HG03460 (cell line): ENCODE measurements around the gene ECSCR.
"Not testable (repeated sequence)": the region's sequence is repeated elsewhere in the genome, so short reads cannot be mapped to it uniquely, and the experiment has no call there.

Experiments used
- ATAC-seq: cut with Tn5 transposase; IDR thresholded peaks from one replicate; pipeline ENCODE4 v1.9.1; 2021; ENCODE audit not compliant: unreplicated experiment

Gene ECSCR

DNA sequence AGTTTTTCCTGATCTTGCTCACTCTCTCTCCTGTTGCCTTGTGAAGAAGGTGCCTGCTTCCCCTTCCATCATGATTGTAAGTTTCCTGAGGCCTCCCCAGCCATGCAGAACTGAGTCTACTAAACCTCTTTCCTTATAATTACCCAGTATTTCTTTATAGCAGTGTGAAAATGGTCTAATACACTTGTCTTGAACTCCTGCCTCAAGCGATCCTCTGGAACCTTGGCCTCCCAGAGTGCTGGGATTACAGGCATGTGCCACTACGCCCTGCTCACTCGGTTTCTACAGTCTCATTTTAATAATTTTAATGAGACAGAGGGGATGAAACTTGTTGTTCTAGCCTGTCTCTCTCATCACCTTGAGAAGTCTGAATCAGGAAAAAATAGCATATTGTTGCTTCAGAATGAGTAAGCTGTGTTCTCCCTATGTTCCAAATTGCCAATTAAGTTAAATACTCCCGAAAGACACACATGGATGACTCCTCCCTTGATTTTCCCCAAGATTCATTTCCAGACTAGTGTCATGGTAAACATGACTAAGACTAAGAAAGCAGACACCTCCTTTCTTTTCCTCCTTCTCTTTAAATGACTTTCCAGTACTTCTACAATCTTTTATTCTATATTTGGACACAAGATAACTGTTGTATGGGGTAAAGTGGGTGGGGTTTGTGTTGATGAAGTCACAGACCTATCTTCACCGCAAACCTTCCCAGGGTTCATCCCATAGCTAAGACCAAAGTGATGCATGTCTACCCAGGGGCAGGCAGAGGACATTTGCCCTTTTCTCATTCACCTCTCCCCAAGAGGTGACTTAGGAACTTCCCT, 15.4 kb downstream of the ECSCR start:
- no peak for ATAC-seq

DNA sequence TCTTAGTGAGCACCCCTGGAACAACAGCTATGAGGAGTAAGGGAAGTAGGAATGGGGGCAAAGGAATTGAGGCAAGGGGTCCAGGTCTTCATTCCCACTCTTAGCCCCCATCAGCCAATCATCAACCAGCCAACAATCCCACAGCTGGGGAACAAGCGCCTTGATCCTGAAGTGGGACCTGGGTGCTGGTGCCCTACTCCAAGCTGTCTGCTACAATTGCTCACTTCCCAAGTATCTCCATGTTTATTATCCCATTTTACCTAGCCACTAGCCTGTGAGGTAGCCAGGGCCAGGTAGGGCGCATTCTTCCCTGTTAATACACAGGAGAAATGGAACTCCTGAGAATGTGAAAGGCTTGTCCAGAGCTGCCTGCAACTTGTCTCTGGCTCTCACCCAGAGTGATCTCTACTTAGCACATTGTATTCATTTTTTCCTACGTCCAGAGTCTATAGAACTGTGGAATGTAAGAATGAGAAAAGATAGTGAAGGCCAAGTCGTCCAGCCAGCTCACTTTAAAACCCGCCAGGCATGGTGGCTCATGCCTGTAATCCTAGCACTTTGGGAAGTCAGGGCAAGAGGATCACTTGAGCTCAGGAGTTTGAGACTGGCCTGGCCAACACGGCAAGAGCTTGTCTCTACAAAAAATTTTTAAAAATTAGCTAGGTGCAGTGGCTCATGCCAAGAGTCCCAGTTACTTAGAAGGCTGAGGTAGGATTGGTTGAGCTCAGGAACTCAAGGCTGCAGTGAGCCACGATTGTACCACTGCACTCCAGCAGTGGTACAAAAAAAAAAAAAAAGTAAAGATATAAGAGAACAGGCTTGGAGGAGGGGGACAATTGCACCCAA, 17.0 kb downstream of the ECSCR start:
- ATAC-seq, result no peak

DNA sequence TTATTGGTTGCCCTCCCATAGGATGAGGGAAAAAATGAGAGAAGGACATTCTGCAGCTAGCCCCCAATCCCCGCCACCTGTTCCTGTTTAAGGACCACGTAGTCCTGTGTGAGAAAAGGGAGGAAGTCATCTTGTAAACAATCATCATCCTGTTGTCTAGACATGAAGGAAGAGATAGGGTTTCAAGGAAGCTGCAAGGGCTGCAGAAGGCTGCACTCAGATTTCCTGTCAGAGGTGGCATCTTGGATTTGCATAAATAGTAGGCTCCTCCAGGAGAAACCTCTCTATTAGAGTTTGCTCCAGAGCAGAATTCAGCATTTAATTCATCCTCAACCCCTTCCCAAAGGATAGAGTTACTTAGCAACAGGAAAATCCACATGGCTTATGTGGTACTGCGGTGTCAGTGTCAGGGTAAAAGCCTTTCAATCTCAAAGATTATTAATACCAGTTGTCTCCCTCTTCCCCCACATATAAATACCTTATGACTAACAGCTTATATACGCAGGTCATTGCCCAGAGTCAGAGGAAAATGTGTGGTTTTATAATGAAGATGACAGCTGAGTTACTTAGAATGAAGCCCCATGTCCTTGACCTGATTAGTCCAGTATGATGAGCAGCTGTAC, 18.6 kb downstream of the ECSCR start:
- ATAC-seq, result no peak

DNA sequence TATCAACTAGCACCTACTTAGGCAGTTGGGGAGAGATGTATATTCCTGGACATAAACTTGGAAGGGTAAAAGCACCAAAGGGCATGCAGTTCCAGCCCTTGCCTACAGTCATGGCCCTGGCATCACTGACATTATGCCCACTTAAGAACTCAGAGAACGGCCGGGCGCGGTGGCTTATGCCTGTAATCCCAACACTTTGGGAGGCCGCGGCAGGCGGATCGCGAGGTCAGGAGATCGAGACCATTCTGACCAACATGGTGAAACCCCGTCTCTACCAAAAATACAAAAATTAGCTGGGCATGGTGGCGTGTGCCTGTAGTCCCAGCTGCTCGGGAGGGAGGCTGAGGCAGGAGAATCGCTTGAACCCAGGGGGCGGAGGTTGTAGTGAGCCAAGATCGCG, 22.1 kb downstream of the ECSCR start:
- ATAC-seq, result not testable (repeated sequence)

DNA sequence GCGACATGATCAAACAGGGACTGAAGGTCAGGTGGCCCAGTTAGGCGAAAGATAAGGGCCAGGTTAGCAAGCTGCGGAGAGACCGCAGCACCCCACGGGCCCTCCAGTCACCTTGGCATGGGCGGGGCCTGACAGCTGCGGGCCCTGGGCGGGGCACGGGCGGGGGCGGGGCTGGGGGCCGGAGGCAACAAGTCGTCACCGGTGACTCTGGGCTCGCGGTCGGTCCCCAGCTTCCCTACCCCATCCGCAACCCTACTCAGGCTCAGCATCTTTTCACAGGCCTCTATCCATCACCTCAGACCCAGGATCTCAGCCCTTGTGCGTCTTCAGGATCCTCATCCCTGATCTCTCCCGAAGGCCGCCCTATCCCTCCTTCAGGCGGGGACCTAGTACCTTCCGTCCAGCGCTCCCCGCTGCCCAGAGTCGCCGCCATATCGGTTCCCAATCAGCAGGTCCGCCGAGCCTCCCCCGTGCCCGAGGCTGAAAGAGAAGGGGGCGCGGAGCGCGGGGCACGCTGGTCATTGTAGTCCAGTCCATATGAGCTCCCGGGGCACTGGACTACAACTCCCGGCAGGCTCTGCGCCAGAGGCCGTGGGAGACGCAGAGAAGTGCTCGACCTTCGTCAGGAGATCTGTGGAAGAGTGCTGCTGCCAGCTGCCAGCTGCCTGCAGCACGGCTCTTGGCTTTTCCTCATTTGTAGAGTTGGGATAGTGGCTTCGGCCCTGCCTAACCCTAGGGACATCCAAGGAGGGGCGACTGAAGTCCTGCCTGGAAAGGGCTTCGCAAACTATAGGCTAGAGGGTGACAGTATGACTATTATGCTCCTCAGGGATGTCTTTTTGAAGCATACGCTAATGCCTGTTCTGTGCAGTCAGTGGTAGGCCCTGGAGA, 23.3 kb downstream of the ECSCR start, which contains the start of gene DNAJC18:
Gene DNAJC18, minus strand, starts transcription at position 513 of the 891 bp plus-strand sequence. Its CDS starts 80 bp downstream, at position 433.
- peak; percentile 85 for ATAC-seq

DNA sequence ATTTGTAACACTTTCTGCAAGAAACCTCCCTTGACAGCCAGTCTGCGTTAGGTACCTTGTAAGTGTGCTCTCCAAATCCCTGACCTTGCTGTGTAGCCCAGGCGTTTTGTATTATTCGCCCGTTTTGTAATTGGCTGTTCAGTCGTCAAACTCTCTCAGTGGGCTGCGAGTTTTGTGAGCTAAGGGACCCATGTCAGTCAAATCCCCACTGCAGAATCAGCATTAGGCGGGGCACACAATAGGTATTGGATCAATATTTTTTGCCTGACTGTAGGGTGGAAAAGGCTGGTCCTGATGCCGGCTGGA, 23.9 kb downstream of the ECSCR start:
- ATAC-seq, result no peak

DNA sequence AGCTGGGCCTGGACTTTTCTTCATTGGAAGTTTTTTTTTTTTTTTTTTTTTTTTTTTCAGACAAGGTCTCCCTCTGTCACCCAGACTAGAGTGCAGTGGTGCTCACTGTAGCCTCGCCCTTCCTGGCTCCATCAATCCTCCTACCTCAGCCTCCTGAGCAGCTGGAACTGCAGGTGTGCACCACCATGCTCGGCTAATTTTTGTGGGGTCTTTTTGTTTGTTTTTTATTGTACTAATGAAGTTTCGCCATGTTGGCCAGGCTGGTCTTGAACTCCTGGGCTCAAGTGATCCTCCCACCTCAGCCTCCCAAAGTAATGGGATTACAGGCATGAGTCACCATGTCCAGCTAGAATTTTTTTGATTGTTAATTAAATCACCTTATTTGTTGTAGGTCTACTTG, 26.9 kb downstream of the ECSCR start:
- ATAC-seq, result no peak

DNA sequence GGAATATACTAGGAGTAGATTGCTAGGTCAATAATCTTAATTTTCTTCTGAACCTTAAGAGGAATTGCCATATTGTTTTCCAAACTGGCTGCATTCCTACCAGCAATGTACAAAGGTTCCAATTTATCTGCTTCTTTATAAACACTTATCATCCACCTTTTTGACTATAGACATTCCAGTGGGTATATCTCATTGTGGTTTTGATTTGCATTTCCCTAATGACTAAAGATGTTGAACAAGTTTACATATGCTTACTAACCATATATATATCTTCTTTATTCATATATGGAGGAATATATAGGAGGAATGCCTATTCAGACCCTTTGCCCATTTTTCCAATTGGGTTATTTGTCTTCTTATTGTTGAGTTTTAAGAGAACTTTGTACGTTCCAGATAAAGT, 30.8 kb downstream of the ECSCR start:
- no peak for ATAC-seq

DNA sequence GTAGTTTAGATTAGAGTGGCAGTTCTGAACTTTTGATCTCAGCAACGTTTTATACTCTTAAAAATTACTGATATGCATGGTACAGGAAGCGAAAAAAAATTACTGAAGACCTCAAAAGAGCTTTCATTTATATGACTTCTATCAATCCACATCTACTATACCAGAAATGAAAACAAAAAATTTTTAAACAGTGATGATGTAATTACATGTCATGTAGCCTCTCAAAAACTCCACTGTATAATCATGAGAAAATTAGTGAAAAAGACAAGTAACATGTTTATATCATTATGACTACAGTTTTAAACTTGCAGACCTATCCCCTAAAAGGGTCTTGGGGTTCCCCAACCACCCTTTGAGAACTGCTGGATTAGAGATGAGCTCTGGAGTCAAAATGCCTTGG, 32.5 kb downstream of the ECSCR start:
- ATAC-seq, result no peak

DNA sequence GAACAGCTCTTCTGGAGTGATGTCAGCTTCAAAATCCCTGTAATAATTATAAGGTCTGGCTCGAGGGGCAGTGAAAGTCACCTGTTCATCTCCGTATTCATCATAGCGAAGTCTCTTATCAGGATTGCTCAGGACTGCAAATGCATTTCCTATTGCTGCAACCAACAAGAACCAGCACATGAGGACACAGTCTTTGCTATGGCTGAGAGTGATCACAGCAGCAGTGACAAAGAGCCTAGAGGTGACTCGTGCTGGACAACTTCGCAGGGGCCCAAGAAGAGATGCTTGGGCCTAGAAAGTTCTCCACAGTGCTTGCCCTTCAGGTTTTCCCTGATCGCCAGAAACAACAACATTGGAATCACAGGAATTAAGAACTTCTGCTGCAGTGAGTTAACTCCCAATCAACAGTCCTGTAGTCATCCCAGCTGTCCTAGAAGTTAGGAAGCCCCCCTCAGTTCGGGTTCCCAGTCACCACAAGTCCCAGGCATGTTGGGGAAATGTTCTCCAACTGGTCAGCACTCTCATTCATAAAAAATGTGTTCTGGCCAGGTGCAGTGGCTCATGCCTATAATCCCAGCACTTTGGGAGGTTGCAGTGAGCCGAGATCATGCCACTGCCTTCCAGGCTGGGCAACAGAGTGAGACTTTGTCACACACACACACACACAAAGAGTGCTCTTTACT, 36.2 kb downstream of the ECSCR start:
- no peak for ATAC-seq

DNA sequence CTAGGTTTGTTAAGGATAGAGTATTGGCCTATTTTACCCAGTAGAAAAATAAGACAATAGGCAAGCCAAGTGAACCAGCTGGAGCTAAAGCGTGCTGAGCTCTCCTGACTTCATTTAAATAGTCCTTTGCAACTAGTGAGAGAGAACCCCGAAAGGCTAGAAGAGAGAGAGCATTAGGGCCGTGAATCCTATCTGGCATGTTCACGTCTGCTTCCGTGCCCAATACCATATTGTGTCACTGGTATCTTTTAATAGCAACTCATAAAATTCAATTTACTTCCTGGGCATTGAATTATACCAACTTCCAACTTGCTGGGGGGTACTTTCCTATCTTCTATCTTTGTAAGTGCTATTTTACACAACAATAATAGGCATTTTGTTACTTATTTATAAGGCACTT, 37.0 kb downstream of the ECSCR start:
- no peak for ATAC-seq

DNA sequence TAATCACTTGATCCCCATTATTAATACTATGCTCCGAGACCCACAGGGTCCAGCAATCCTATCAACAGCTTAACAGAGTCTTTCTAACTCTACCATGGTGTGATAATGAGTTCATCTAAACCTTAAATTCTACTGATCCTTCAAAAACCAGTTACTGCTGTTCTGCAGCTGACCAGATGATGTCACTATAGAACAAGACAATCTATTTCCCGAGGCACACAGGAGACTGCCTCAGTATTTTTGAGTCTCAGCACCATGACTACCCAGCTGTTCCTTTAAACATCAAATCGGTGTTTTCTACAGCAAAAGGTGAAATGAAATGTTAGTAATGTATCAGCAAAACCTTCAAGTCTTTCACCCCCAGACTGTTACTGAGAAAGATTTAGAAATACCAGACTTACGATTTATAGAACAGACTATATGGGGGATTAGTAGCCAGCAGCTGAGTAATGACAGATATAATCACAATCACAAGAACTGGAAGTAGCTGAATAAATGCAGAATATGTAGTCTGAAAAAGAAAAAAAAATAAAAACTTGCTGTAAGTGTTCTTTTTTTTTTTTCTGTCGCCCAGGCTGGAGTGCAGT, 40.1 kb downstream of the ECSCR start:
- peak; percentile 70 for ATAC-seq

DNA sequence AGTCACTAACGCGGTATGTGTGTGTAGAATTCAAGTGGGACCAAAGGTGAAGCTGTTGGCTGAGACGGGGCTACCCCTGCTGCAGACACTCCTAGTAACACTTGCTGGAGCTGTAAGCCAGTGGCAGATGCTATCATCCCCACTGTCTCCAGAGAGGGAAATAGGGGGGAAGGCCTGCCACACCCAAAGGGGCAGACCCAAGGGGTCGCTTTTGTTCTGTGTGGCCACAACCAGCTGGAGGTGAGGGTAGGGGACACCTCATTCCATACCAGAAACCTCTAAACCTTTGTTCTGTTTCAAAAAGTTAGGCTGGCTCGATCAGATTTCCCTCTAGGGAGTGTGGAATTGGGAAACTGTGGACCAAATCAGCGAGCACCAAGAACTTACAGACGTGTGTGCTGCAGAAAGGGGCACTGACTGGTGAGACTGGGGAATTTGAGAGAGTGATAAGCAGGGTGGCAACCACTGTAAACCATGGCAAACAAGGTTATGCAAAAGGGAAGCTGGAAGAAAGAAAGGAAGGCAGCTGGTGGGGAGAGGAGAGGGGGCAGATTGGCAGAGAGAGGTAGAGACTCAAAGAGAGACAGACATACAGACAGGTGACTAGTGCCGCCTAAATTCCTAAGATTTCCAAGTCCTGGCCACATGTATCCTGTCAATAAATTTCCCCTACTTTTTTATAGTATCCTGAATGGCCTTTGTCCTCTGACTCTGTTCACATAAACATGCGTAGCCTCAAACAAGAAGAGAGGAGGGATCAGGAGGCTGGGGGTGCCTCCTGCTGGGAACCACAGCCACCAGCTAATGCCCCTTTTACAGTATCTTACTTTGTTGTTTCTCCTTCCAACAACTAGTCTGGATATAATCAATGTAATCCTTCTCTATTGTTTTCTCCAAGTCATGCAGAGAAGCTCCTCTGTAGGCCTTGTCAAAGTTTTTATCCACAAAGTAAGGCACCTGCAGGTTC, 43.0 kb downstream of the ECSCR start:
- no peak for ATAC-seq

DNA sequence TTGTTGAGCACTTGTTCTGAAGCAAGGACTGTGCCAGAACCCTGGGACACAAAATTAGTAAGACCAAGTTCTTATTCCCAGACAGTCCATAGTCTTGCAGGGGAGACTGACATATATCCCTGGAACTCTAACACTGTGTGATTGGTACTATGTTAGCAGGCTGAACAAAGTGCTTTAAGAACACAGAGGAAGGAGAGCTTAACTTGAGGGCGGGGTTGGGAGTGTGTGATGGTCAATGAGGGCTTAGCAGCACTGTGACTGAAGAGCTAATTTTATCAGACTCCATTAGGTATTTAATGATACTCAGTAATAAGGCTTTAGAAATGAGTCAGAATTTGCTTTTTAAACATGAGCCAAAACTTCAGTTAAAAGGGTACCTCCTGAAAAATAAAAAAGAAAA, 43.8 kb downstream of the ECSCR start:
- ATAC-seq, result no peak

DNA sequence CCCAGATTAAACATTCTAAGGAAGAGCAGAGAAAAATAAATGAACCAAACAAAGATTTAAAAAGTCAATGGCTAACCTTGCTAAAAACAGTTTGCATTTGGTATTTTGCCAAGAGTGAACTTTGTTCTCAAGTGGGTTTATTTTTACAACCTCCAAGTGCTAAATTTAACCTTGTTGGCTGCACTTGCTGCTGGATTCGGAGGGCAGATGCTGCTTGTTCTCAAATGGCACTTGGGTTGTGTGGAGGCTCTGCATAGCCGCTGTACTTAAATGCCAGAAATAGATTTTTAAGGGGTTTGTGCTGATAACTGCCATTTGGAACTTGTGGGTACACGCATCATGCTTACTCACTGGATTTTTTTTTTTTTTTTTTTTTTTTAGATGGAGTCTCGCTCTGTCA, 45.3 kb downstream of the ECSCR start:
- no peak for ATAC-seq

DNA sequence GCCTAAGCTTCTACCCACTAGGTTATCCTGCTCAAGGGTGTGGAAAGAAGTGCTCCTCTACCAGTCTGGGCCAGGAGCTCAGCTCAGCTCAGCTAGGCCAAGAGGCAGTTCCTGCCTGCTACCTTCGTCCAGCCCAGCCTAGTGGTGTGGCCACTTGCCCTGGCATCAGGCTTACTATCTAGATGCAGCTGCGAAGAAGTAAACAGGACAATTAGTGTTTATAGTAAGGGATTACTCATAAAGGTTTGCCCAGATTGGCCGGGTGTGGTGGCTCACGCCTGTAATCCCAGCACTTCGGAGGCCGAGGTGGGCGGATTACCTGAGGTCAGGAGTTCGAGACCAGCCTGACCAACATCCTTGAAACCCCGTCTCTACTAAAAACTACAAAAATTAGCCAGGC, 45.9 kb downstream of the ECSCR start:
- no peak for ATAC-seq

DNA sequence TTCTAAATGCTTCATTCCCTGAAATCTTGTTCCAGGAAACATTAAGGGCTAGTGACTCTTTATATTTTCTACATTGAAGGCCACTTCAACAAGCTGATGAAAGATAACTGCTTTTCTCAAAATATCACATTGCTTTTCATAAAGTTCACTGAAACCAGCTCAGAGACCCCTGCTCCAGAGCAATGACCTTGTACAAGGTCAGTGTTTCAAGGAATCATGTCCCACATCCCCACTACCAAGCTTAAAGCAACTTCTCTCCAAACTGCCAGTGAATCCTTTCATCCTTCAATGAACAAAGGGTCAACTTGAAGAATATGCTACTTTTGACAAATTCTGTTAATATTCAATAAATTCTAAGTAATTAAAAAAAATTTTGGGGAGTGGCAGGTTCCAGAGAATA, 46.7 kb downstream of the ECSCR start:
- ATAC-seq, result no peak

DNA sequence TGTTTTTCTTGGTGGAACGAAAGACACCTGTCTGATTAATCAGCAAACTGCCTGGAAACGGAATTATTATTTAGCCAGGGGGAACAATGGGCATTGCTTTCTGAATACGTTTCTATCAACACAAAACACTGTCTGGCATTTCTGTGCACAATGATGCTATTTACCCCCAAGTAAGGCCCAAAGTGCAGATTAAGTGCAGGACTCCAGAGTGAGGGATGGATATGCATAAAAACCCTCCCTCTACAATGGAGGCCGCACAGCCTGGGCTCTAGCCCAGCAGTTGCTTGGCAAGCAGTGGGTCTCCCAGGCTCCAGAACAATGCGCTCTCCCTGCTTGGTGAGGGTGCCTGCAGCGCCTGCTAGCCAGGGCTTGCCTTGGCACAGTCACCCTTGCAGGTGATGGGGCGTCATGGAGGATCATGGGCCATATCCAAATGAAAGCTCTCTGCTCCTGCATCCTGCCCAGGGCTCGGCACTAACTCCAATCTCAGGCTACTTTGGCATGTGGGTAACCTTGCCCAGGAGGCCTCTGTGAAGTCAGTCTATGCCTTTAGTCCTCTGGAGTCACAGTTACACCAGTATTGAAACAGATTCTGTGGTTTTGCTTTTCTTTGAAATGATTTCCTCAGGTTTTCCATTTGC, 47.2 kb downstream of the ECSCR start:
- ATAC-seq, result no peak
